Fibroblast of peridontal ligament (primary cell): ENCODE results near the gene C1orf74.

ENCODE experiments used
- DNase-seq: peaks from one replicate; pipeline ENCODE4 v3.0.0-alpha.2; 2010; ENCODE audit errors: extremely low read depth

C1orf74 gene

GRCh38 chr1:209747580-209748262, 36.6 kb downstream of the C1orf74 start:
- peak; percentile 77 for DNase-seq

- DNase-seq, result no peak
These were observed 37.8 kb downstream of the C1orf74 start for GRCh38 chr1:209746451-209747165.

DNA sequence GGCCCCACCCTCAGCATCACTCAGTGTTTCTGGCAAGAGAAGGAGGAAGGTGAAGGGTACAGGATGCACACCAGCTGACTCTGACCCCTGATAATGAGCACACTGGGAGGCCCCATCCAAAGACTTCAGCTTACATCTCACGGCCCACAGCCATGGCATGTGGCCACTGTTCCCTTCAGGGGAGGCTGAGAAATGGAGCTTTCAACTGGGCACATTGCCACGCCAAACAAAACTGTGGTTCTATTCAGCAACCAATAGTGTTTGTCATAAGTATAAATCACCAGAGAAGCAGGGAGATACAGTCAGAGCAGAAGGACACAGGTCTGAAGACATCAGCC, 41.2 kb downstream of the C1orf74 start:
- peak; percentile 73 for DNase-seq

GRCh38 chr1:209742409-209743144, 41.8 kb downstream of the C1orf74 start:
- DNase-seq, result peak; percentile 79

- DNase-seq, result no peak
These were observed 42.5 kb downstream of the C1orf74 start for GRCh38 chr1:209741889-209742288.

DNA sequence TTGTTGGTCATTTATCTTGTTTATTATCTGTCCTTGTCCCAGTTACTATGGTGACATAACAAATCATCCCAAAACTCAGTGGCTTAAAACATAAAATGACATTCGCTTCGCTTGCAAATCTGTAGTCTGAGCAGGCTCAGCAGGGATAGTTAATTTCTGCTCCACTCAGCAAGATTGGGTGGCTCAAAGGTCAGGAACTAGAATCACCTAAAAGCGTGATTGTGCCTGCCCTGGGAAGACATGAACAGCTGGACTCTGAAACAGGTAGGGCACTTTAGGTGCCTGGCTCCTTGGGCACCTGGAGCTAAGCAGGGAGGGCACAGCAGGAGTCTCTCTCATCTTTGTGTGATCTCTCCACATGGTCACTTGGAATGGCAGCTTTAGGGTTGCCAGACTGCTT, 43.2 kb downstream of the C1orf74 start:
- no peak for DNase-seq

- no peak for DNase-seq
These were observed 46.1 kb downstream of the C1orf74 start for GRCh38 chr1:209738270-209738669.

DNA sequence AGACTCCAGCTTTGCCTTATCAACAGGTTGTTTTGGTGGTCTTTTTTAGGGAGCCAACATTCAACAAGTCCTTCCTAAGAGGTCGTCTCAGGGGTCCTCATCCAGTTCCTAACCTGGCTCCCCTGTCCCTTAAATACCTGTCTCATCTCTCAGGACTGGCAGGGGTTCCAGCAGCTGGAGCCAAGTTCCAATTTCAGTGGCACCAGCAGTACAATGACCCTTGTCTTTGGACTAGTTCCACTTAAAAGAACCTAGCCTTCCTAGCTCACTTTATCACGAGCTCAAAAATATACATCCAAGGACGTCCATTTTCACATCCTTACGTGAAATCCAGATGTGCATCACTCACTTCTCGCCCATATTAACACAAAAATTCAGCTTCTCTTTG, 47.2 kb downstream of the C1orf74 start:
- no peak for DNase-seq

DNA sequence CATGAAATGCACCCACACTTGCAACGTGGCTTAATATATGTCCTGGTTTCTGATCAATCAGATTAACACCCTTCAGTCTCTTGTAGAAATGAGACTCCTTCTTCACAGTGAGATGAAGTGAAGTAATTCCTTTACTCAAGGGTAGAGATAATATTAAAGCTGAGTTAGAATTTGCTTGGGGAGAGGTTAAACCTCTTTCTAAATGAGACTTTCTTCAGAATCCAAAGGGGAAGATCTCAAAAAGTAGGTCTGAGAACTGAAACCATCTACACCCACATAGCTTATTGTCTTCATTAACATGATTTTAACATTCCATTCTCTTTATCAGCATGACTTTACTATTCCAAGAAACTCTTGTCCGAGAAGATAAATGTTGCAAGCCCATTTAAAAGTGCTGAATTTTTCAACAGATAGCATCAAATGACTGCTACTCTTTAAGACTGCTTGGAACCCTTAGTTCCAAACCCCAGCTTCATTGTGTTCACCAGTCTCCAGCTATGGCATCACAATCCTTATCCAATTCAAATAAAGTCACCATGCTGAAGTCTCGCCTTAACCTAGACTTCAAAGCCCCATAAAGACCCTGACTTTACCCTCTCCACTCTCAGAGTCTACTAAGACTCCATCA, 47.8 kb downstream of the C1orf74 start:
- DNase-seq, result no peak

DNA sequence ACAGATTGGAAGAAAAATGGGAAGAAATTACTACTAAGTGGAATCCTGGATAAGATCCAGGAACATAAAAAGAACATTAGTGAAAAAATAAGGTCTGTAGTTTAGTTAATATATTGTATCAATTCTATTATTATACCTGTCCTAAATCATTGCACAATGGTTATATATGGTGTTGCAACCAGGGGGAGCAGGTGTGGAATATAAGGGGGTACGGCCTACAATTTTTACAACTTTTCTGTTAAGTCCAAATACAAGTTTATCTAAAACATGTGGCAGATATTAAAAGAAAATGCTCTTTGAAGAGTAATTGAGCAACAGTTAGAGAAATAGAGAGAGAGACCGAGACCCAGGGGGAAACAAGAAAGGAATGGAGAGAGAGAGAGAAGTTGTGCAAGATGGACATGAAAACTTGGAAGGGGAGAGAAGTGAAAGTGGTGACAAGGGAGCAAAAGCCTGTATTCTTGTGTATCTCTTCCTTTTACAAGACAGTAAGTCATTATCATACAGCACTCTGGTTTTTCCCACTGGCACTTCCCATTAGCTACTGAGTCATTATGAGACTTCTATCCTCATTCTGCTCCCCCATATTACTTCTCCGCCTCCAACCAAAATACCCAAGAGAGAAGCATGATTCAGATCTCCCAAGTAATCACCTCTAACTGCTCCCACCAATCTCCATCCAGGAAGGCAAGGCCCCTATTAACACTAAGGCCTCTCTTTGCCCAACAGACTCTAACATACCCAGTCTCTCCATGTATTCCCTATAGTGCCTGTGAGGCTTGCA, 50.8 kb downstream of the C1orf74 start:
- no peak for DNase-seq

DNA sequence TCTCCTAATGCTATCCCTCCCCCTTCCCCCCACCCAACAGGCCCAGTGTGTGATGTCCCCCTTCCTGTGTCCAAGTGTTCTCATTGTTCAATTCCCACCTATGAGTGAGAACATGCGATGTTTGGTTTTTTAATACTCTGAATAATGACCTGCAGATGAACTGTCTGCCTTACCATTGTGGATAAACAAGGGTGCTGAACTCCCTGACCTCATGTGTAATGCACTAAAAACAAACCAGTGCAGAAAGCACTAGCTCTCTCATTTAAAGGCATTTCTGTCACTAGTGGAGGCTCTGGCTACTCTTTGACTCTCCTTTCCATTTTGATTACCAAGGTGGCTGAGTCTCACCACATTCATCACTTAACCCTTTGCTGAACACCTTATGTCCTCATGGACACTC, 51.6 kb downstream of the C1orf74 start:
- no peak for DNase-seq

GRCh38 chr1:209729436-209729835, 54.9 kb downstream of the C1orf74 start:
- no peak for DNase-seq
